Endothelial cell of umbilical vein (primary cell): ENCODE data around the gene GPATCH2. TPM values are rescaled to one million over a fixed set of nuclear protein-coding genes. Genes with fewer than 3 reads are reported as not detected.
A peak's percentile ranks its signal among the peaks of the same experiment; 100 is the strongest.
"Not testable (repeated sequence)": the region's sequence is repeated elsewhere in the genome, so short reads cannot be mapped to it uniquely, and the experiment has no call there.

ENCODE experiments used
- BruUV-seq: library from RNA; stranded (reverse); fragments of 400-500 nt; replicated peaks from 2 replicates; lab custom pipeline; 2021; lab: Mats Ljungman, UMichigan
- CTCF ChIA-PET: fragments of 300-600, 350-600 bp; sonication (Branson Sonifier 250); formaldehyde crosslinking; loops from one replicate; lab custom pipeline; 2021; ENCODE audit warnings: antibody characterized with exemption, inconsistent platforms; lab: Charles Lee
- POLR2A ChIA-PET: fragments of 300-600, 350-600 bp; sonication (Branson Sonifier 250); formaldehyde crosslinking; loops from one replicate; lab custom pipeline; 2021; ENCODE audit warnings: antibody characterized with exemption, inconsistent platforms; lab: Charles Lee
- DNase-seq: peaks from one replicate; pipeline ENCODE4 v3.0.0-alpha.2; 2011; ENCODE audit warnings: low read depth, low spot score
- FAIRE-seq: peaks from 2 replicates; lab custom pipeline; 2011; peaks lifted over from hg19 to GRCh38; lab: Jason Lieb, UNC
- H2AFZ ChIP-seq: 2 replicates; pipeline ENCODE4 v1.6.0; 2012; ENCODE audit warnings: low read depth, low read length, control low read depth, inconsistent platforms
- H3K27ac ChIP-seq: 2 replicates; pipeline ENCODE4 v1.5.1; 2011; ENCODE audit warnings: low read depth, mild to moderate bottlenecking, control low read depth, low read length, moderate library complexity; ENCODE audit not compliant: insufficient read depth
- H3K27me3 ChIP-seq, 2 experiments: 2 replicates each; pipeline versions ENCODE4 v1.6.0 to v1.6.1; 2011; ENCODE audit warnings: low read length in 2 of 2, mixed read lengths in 1 of 2; ENCODE audit not compliant: control insufficient read depth in 2 of 2, insufficient read depth in 2 of 2
- H3K36me3 ChIP-seq, 2 experiments: 2 replicates in 1 of 2; 3 replicates in 1 of 2; pipeline ENCODE4 v1.5.1; 2011; ENCODE audit warnings: low read length in 2 of 2, mild to moderate bottlenecking in 1 of 2, moderate library complexity in 1 of 2; ENCODE audit not compliant: control insufficient read depth in 2 of 2, insufficient read depth in 2 of 2; ENCODE audit errors: extremely low read depth in 1 of 2
- H3K4me1 ChIP-seq: 3 replicates; pipeline ENCODE4 v1.5.1; 2011; ENCODE audit warnings: mild to moderate bottlenecking, low read length; ENCODE audit not compliant: control insufficient read depth, insufficient read depth; ENCODE audit errors: extremely low read depth
- H3K4me2 ChIP-seq: 2 replicates; pipeline ENCODE4 v1.6.1; 2011; ENCODE audit warnings: low read length, control low read depth, mixed read lengths; ENCODE audit not compliant: insufficient read depth
- H3K4me3 ChIP-seq, 3 experiments: fragments of 200-600 bp in 1 of 3; sonication (generic), shearing (Covaris generic) in 1 of 3; replicated peaks in 1 of 3; 2 replicates each; pipeline ENCODE4 v1.5.1; 2011 to 2016; ENCODE audit warnings: control low read depth in 3 of 3, low read length in 3 of 3, mild to moderate bottlenecking in 2 of 3, inconsistent platforms in 1 of 3, low read depth in 1 of 3, moderate library complexity in 1 of 3; ENCODE audit not compliant: insufficient read depth in 1 of 3
- H3K79me2 ChIP-seq: 2 replicates; pipeline ENCODE4 v1.6.0; 2012; ENCODE audit warnings: low read length, inconsistent platforms; ENCODE audit not compliant: control insufficient read depth, insufficient read depth
- H3K9ac ChIP-seq: replicated peaks from 2 replicates; pipeline ENCODE3; 2011; ENCODE audit warnings: low read length, control low read depth; ENCODE audit not compliant: insufficient read depth; ENCODE audit errors: extremely low read depth
- H3K9me1 ChIP-seq: replicated peaks from 3 replicates; pipeline ENCODE4 v1.6.0; 2011; ENCODE audit warnings: mild to moderate bottlenecking, low read length; ENCODE audit not compliant: control insufficient read depth, insufficient read depth; ENCODE audit errors: extremely low read depth
- H3K9me3 ChIP-seq: replicated peaks from 2 replicates; pipeline ENCODE4 v1.5.1; 2012; ENCODE audit warnings: low read length, inconsistent platforms; ENCODE audit not compliant: control insufficient read depth, insufficient read depth
- H4K20me1 ChIP-seq: replicated peaks from 2 replicates; pipeline ENCODE3; 2011; ENCODE audit warnings: mild to moderate bottlenecking, low read length; ENCODE audit not compliant: control insufficient read depth, insufficient read depth; ENCODE audit errors: extremely low read depth
- FOS ChIP-seq: IDR thresholded peaks from 2 replicates; pipeline ENCODE4 v1.6.1; 2011; ENCODE audit warnings: mild to moderate bottlenecking, low read length, moderate library complexity, borderline replicate concordance; ENCODE audit not compliant: insufficient read depth
- GATA2 ChIP-seq: IDR thresholded peaks from 2 replicates; pipeline ENCODE4 v1.7.0; 2011; ENCODE audit warnings: low read depth, mild to moderate bottlenecking, moderate library complexity, mixed read lengths, low read length; ENCODE audit not compliant: insufficient read length, insufficient read depth
- MAX ChIP-seq: IDR thresholded peaks from 2 replicates; pipeline ENCODE4 v1.6.1; 2011; ENCODE audit not compliant: insufficient read depth, insufficient read length
- POLR2AphosphoS5 ChIP-seq: IDR thresholded peaks from 2 replicates; pipeline ENCODE4 v1.6.1; 2012; ENCODE audit warnings: low read depth, mild to moderate bottlenecking, control low read depth, low read length, moderate library complexity; ENCODE audit not compliant: insufficient read depth
- dilution Hi-C: fragments of 300-500 bp; cut with MboI; formaldehyde crosslinking; loops from one replicate; pipeline ENCODE4 v1.15.0; 2019; ENCODE audit warnings: low sequenced_read_pairs; ENCODE audit not compliant: extremely low pct_ligation_motif_present
- intact Hi-C: fragments of 100-400 bp; cut with micrococcal nuclease; formaldehyde crosslinking; loops from one replicate; pipeline ENCODE4 v1.10.0; 2022
- polyA plus RNA-seq, 4 experiments: library from polyadenylated mRNA; depleted of rRNA in 3 of 4; stranded (reverse) in 3 of 4; unstranded in 1 of 4; fragments of >200 nt; gene quantifications; 2 replicates each; pipeline versions ENCODE4 v1.2.1 to v1.2.3, GENCODE V29; 2011 to 2012; ENCODE audit warnings: missing spikeins in 1 of 4
- total RNA-seq: library from RNA; stranded (reverse); gene quantifications from 2 replicates; pipeline ENCODE4 v1.2.3, GENCODE V29; 2021

The GPATCH2 gene
- total and polyA plus RNA-seq, 2 donors (not counting 3 experiments of a cell fraction or from before 2014, with no cell fraction given) = 3.3 to 15.6 TPM

GRCh38 chr1:217524787-217525520 lies 105.9 kb downstream of the GPATCH2 start:
- intact Hi-C loops = no loop called here
- Histone ChIP-seq H3K27me3 (no peaks in the 10 kb centered on the region), H3K9me3 (no peaks in the 10 kb centered on the region), H3K4me2 (peak overlapping the region; percentile 57), H3K79me2 (no peaks in the 10 kb centered on the region), H3K4me3 (no peak overlapping the region), H3K9ac (peak overlapping the region; percentile 57), H3K36me3 (no peaks in the 10 kb centered on the region), H2AFZ (no peak overlapping the region), H3K27ac (peak overlapping the region; percentile 41), H4K20me1 (no peaks in the 10 kb centered on the region), H3K4me1 (peaks cover 19% of the 10 kb centered on the region), H3K9me1 (no peaks in the 10 kb centered on the region)
- DNase-seq = peak; percentile 66
- dilution Hi-C loops = no loop called here
- CTCF ChIA-PET = no interaction called here
- no peak for FAIRE-seq
- no TSS peak for BruUV-seq
- POLR2A ChIA-PET = no interaction called here
- peak; percentile 18 for TF ChIP-seq POLR2AphosphoS5
- no peak for TF ChIP-seq MAX
- TF ChIP-seq GATA2 = peak; percentile 84
- TF ChIP-seq FOS = peak; percentile 52

- H3K79me2 ChIP-seq, H3K9me1 ChIP-seq, H2AFZ ChIP-seq, H3K9ac ChIP-seq, DNase-seq, dilution Hi-C loops, H3K9me3 ChIP-seq, intact Hi-C loops, H3K27ac ChIP-seq, H3K4me2 ChIP-seq, BruUV-seq, FAIRE-seq, H3K4me3 ChIP-seq, H4K20me1 ChIP-seq, POLR2A ChIA-PET, H3K27me3 ChIP-seq, H3K36me3 ChIP-seq, CTCF ChIA-PET: not testable (repeated sequence)
- peaks cover 19% of the 10 kb centered on the region for H3K4me1 ChIP-seq
Measured at GRCh38 chr1:217523921-217524320, 107.0 kb downstream of the GPATCH2 start.
